IMR-90 (cell line): ENCODE measurements around the gene EXOC2. TPM values are rescaled to one million over a fixed set of nuclear protein-coding genes. Genes with fewer than 3 reads are reported as not detected.

ENCODE experiments used
- ATAC-seq: fragments of 200-7000 bp; cut with Tn5 transposase; 2 replicates; pipeline ENCODE4 v1.9.1; 2020; ENCODE audit warnings: low read depth, mild to moderate bottlenecking, moderate library complexity
- BruUV-seq: library from RNA; stranded (reverse); fragments of 400-500 nt; replicated peaks from 2 replicates; lab custom pipeline; 2021; lab: Mats Ljungman, UMichigan
- CTCF ChIA-PET: fragments of 300-600 bp; formaldehyde crosslinking; extraction: SDS; loops from one replicate; lab custom pipeline; 2021; ENCODE audit warnings: antibody characterized with exemption; lab: Yijun Ruan, JAX
- POLR2A ChIA-PET: fragments of 300-600 bp; sonication (Branson Sonifier 250); formaldehyde crosslinking; loops from one replicate; lab custom pipeline; 2022; ENCODE audit warnings: antibody characterized with exemption; ENCODE audit not compliant: unreplicated experiment; lab: Charles Lee
- DNase-seq: peaks from one replicate; pipeline ENCODE4 v3.0.0; 2013
- H2AFZ ChIP-seq: replicated peaks from 2 replicates; pipeline ENCODE3; 2013; ENCODE audit warnings: low read length, mild to moderate bottlenecking; ENCODE audit not compliant: poor library complexity
- H2AK5ac ChIP-seq: 2 replicates; pipeline ENCODE4 v1.6.1; 2013; ENCODE audit warnings: low read depth, low read length, inconsistent platforms
- H2AK9ac ChIP-seq: replicated peaks from 2 replicates; pipeline ENCODE3; 2013; ENCODE audit warnings: mild to moderate bottlenecking, low read depth, low read length, moderate library complexity; ENCODE audit not compliant: poor library complexity
- H2BK120ac ChIP-seq: 2 replicates; pipeline ENCODE4 v1.6.1; 2013; ENCODE audit warnings: low read depth, low read length, inconsistent platforms
- H2BK15ac ChIP-seq: 3 replicates; pipeline ENCODE4 v1.6.1; 2013; ENCODE audit warnings: low read depth, low read length, inconsistent platforms
- H2BK20ac ChIP-seq: 2 replicates; pipeline ENCODE4 v1.6.1; 2013; ENCODE audit warnings: low read depth, mild to moderate bottlenecking, inconsistent platforms, low read length, moderate library complexity
- H2BK5ac ChIP-seq: 2 replicates; pipeline ENCODE4 v1.6.1; 2013; ENCODE audit warnings: mild to moderate bottlenecking, low read depth, low read length, inconsistent platforms; ENCODE audit not compliant: poor library complexity, severe bottlenecking
- H3K14ac ChIP-seq: replicated peaks from 2 replicates; pipeline ENCODE4 v1.6.1; 2013; ENCODE audit warnings: low read depth, low read length, inconsistent platforms
- H3K18ac ChIP-seq: 2 replicates; pipeline ENCODE4 v1.6.1; 2013; ENCODE audit warnings: low read depth, low read length, control low read depth
- H3K23ac ChIP-seq: 2 replicates; pipeline ENCODE4 v1.6.1; 2013; ENCODE audit warnings: low read depth, low read length, inconsistent platforms
- H3K27ac ChIP-seq: 2 replicates; pipeline ENCODE4 v1.5.1; 2013; ENCODE audit warnings: mild to moderate bottlenecking, control low read depth, low read length; ENCODE audit not compliant: insufficient read depth
- H3K27me3 ChIP-seq: 2 replicates; pipeline ENCODE4 v1.6.1; 2013; ENCODE audit warnings: low read length; ENCODE audit not compliant: control insufficient read depth, insufficient read depth
- H3K36me3 ChIP-seq: 2 replicates; pipeline ENCODE4 v1.6.1; 2013; ENCODE audit warnings: low read length, mixed read lengths; ENCODE audit not compliant: control insufficient read depth, insufficient read depth
- H3K4ac ChIP-seq: 2 replicates; pipeline ENCODE4 v1.6.1; 2013; ENCODE audit warnings: low read depth, low read length, inconsistent platforms
- H3K4me1 ChIP-seq: 2 replicates; pipeline ENCODE4 v1.6.1; 2013; ENCODE audit warnings: low read length, mixed read lengths; ENCODE audit not compliant: control insufficient read depth, insufficient read depth
- H3K4me2 ChIP-seq: 2 replicates; pipeline ENCODE4 v1.6.1; 2013; ENCODE audit warnings: low read depth, mild to moderate bottlenecking, control low read depth, low read length, moderate library complexity
- H3K4me3 ChIP-seq: 2 replicates; pipeline ENCODE4 v1.5.1; 2013; ENCODE audit warnings: low read depth, mild to moderate bottlenecking, control low read depth, low read length, moderate library complexity; ENCODE audit not compliant: insufficient read depth
- H3K56ac ChIP-seq: 2 replicates; pipeline ENCODE4 v1.6.1; 2013; ENCODE audit warnings: low read length, inconsistent platforms; ENCODE audit not compliant: insufficient read depth; ENCODE audit errors: extremely low read depth
- H3K79me1 ChIP-seq, 2 experiments: 2 replicates each; pipeline ENCODE4 v1.6.1; 2013; ENCODE audit warnings: low read length in 2 of 2, inconsistent platforms in 1 of 2, low read depth in 1 of 2
- H3K9ac ChIP-seq: 2 replicates; pipeline ENCODE4 v1.6.1; 2013; ENCODE audit warnings: low read depth, low read length, control low read depth
- H3K9me1 ChIP-seq: 2 replicates; pipeline ENCODE4 v1.6.1; 2013; ENCODE audit warnings: low read length, inconsistent platforms; ENCODE audit not compliant: insufficient read depth
- H3K9me3 ChIP-seq: 2 replicates; pipeline ENCODE4 v1.6.1; 2013; ENCODE audit warnings: low read length; ENCODE audit not compliant: control insufficient read depth, insufficient read depth
- H4K20me1 ChIP-seq: 2 replicates; pipeline ENCODE4 v1.6.1; 2013; ENCODE audit warnings: low read length, inconsistent platforms; ENCODE audit not compliant: insufficient read depth
- H4K5ac ChIP-seq: 2 replicates; pipeline ENCODE4 v1.6.1; 2013; ENCODE audit warnings: mild to moderate bottlenecking, low read depth, low read length, control low read depth
- H4K8ac ChIP-seq, 2 experiments: 2 replicates each; pipeline ENCODE4 v1.6.1; 2013; ENCODE audit warnings: low read depth in 2 of 2, low read length in 2 of 2, control low read depth in 1 of 2, inconsistent platforms in 1 of 2
- H4K91ac ChIP-seq: 2 replicates; pipeline ENCODE4 v1.6.1; 2013; ENCODE audit warnings: low read depth, low read length, inconsistent platforms; ENCODE audit not compliant: insufficient read depth
- CEBPB ChIP-seq: IDR thresholded peaks from 2 replicates; pipeline ENCODE4 v1.6.1; 2012; ENCODE audit warnings: low read depth, low read length, improper control_type of control experiment
- CHD1 ChIP-seq: IDR thresholded peaks from 2 replicates; pipeline ENCODE4 v1.6.1; 2012; ENCODE audit warnings: low read depth, low read length, improper control_type of control experiment
- ELK1 ChIP-seq: fragments of 150-350 bp; IDR thresholded peaks from 2 replicates; pipeline ENCODE4 v1.6.1; 2016; ENCODE audit warnings: low read depth, mild to moderate bottlenecking, low read length, moderate library complexity, borderline replicate concordance
- FOS ChIP-seq: fragments of 150-350 bp; IDR thresholded peaks from 2 replicates; pipeline ENCODE4 v1.6.1; 2016; ENCODE audit warnings: low read depth, low read length
- MAFK ChIP-seq: IDR thresholded peaks from 2 replicates; pipeline ENCODE4 v1.6.1; 2012; ENCODE audit warnings: low read depth, low read length, improper control_type of control experiment
- MAZ ChIP-seq: IDR thresholded peaks from 2 replicates; pipeline ENCODE4 v1.6.1; 2012; ENCODE audit warnings: low read depth, mild to moderate bottlenecking, low read length, improper control_type of control experiment, moderate library complexity, borderline replicate concordance
- MXI1 ChIP-seq: IDR thresholded peaks from 2 replicates; pipeline ENCODE4 v1.6.1; 2012; ENCODE audit warnings: low read depth, mild to moderate bottlenecking, low read length, moderate library complexity, borderline replicate concordance
- NFE2L2 ChIP-seq: fragments of 150-350 bp; IDR thresholded peaks from 2 replicates; pipeline ENCODE4 v1.6.1; 2016; ENCODE audit warnings: low read depth, mild to moderate bottlenecking, low read length
- POLR2A ChIP-seq: IDR thresholded peaks from 2 replicates; pipeline ENCODE4 v1.6.1; 2012; ENCODE audit warnings: mild to moderate bottlenecking, low read depth, low read length
- RCOR1 ChIP-seq: IDR thresholded peaks from 2 replicates; pipeline ENCODE4 v1.6.1; 2012; ENCODE audit warnings: mild to moderate bottlenecking, low read length, improper control_type of control experiment; ENCODE audit not compliant: insufficient replicate concordance
- RFX5 ChIP-seq: IDR thresholded peaks from 2 replicates; pipeline ENCODE4 v1.8.0; 2012; ENCODE audit warnings: low read depth, mild to moderate bottlenecking, low read length, moderate library complexity
- SMC3 ChIP-seq: fragments of 150-350 bp; IDR thresholded peaks from 2 replicates; pipeline ENCODE4 v1.6.1; 2016; ENCODE audit warnings: low read depth, mild to moderate bottlenecking, antibody characterized with exemption, low read length, moderate library complexity
- WGBS, 2 experiments: methylation state at CpG; one replicate each; pipeline versions ENCODE4 v1.1.5 to v1.1.7; 2013; ENCODE audit warnings: missing lambda C conversion rate in 2 of 2; ENCODE audit not compliant: insufficient read length in 1 of 2; ENCODE audit errors: extremely low coverage in 2 of 2; 5-methylcytosine and 5-hydroxymethylcytosine counted together
- dilution Hi-C: fragments of 300-500 bp; cut with HindIII; formaldehyde crosslinking; loops from one replicate; pipeline ENCODE4 v1.14.3; 2018; ENCODE audit warnings: low sequenced_read_pairs; ENCODE audit not compliant: unreplicated experiment
- in situ Hi-C: fragments of 300-500 bp; cut with MboI; formaldehyde crosslinking; loops from 3 replicates; pipeline ENCODE4 v1.14.3; 2019; ENCODE audit warnings: low sequenced_read_pairs, inconsistent platforms, mixed read lengths
- intact Hi-C: fragments of 100-400 bp; cut with micrococcal nuclease; formaldehyde crosslinking; loops from 2 replicates; pipeline ENCODE4 v1.10.0; 2022
- polyA plus RNA-seq, 3 experiments: library from polyadenylated mRNA; depleted of rRNA; stranded (reverse); fragments of >200 nt; gene quantifications; 2 replicates each; pipeline ENCODE4 v1.2.3, GENCODE V29; 2012; ENCODE audit warnings: low replicate concordance in 1 of 3
- total RNA-seq: library from RNA; depleted of rRNA; stranded (reverse); fragments of >200 nt; gene quantifications from 2 replicates; pipeline ENCODE4 v1.2.3, GENCODE V29; 2012

EXOC2 gene
- total and polyA plus RNA-seq, 2 of the 4 experiments (the other 2 are of a cell fraction), result 13.1 to 37.3 TPM

- H2BK5ac ChIP-seq, result no peak overlapping the region
- no peak overlapping the region for H4K91ac ChIP-seq
- no peak overlapping the region for H3K4me2 ChIP-seq
- no peak overlapping the region for H3K23ac ChIP-seq
- ChIA-PET POLR2A (no interaction called here), CTCF (no interaction called here)
- H3K4me3 ChIP-seq, result no peak overlapping the region
- no peaks in the 10 kb centered on the region for H3K4me1 ChIP-seq
- BruUV-seq, result no TSS peak
- no peaks in the 10 kb centered on the region for H3K36me3 ChIP-seq
- H4K8ac ChIP-seq, result no peak overlapping the region
- intact Hi-C loops (no loop called here), dilution Hi-C loops (no loop called here), in situ Hi-C loops (no loop called here)
- TF ChIP-seq RFX5 (no peak), MXI1 (no peak), CHD1 (no peak), CEBPB (no peak), FOS (no peak), MAFK (no peak), MAZ (no peak), ELK1 (no peak), POLR2A (no peak), NFE2L2 (no peak), RCOR1 (no peak), SMC3 (no peak)
- no peak overlapping the region for H3K56ac ChIP-seq
- WGBS, 2 experiments, result 77% methylated on average over 13 of the region's 19 CpGs; no CpG with 5 or more reads in 1 of the 2 experiments
- no peaks in the 10 kb centered on the region for H3K9me3 ChIP-seq
- H3K27me3 ChIP-seq, result peaks cover 10% of the 10 kb centered on the region; the same call in 1 of the 2 replicates
- no peak overlapping the region for H4K5ac ChIP-seq
- H3K9me1 ChIP-seq, result no peaks in the 10 kb centered on the region
- H3K27ac ChIP-seq, result no peak overlapping the region
- H2AFZ ChIP-seq, result no peak overlapping the region
- ATAC-seq (no peak), DNase-seq (no peak)
- no peak overlapping the region for H2AK9ac ChIP-seq
- H2BK15ac ChIP-seq, result no peak overlapping the region
- no peak overlapping the region for H3K18ac ChIP-seq
- H3K4ac ChIP-seq, result no peak overlapping the region
- H4K20me1 ChIP-seq, result no peaks in the 10 kb centered on the region
- no peak overlapping the region for H2BK120ac ChIP-seq
- no peak overlapping the region for H3K9ac ChIP-seq
- no peaks in the 10 kb centered on the region for H3K79me1 ChIP-seq
- H2AK5ac ChIP-seq, result no peak overlapping the region
- H3K14ac ChIP-seq, result no peak overlapping the region
- H2BK20ac ChIP-seq, result no peak overlapping the region
Observed at GRCh38 chr6:443621-444159, 249.2 kb downstream of the EXOC2 start.
